Stimulated activated CD8-positive, alpha-beta memory T cell treated with anti-CD3 and anti-CD28 coated beads, Interleukin-12 subunit alpha, Interleukin-12 subunit beta, amount 100 ng/mL, for 4 hours (primary cell): Measurements from ENCODE around the gene RAPGEF4.

Source experiments
- DNase-seq: peaks from one replicate; pipeline ENCODE4 v3.0.0-alpha.2; 2020; ENCODE audit warnings: low read depth

RAPGEF4 gene

GRCh38 chr2:172735582-172736423 is at the start of gene RAPGEF4:
Gene RAPGEF4 (plus strand): TSS chr2:172735845. CDS start chr2:172735984, 139 bp downstream.
- no peak for DNase-seq

DNA sequence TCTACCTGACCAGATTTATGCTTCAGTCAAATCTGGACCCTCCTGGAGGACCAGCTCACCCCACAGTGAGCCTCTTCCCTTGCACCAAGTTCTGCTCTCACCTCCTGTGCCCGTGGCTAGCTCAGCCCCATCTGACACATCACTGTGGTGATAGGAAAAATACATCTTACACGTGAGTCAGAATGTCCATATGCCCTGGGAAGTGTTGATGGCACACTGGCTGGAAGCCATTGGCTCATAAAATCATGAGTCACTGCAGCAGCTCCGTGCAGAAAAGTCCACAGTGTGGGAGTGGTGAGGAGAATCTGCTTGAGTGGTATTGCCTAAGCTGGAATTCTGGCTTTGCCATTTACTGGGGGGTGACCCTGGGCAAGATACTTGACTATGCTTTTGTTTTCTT is 42.6 kb upstream of the RAPGEF4 start:
- no peak for DNase-seq

DNA sequence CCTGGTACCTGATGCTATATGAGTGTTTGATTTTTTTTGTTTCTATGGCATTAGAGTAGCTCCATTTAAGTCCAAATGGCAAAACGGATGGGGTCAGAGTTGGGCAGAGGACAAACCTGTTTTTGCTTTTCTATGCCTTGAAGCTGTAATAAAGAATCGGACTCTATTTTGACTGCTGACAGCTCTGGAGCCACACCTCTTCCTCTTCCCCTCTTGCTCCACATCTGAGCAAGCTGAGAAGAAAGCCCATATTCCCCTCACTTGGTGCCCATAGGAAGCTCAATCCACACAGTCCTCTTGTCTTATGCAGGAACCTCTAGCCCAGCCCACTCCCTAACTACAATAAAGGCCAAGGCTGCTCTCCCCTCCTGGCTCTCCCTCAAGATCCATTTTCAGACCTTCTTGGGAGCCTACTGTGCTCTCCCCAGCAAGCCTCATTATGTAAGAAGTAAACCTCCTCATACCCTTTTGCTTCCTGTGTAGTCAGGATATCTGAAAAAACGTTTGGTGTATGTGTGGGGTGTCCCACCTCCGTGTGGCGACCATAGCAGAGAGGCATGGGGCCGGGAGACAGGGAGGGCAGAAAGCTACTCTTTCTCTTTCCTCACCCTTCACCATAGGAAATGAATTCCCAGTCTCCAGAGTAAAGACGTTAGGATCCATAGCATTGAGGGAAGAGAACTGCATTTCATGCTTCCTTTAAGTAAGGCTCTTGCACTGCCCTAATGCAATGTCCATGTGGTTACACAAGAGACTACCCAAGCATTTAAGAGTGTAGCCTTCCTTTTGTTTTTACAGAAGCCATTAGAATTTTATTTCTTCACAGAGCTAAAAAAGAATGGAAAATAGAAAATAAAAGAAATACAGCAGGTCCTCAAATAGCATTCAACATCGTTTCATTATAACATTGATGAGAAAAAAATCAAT is 41.9 kb upstream of the RAPGEF4 start:
- DNase-seq: no peak

GRCh38 chr2:172697296-172697695 is 38.3 kb upstream of the RAPGEF4 start:
- DNase-seq: no peak

DNA sequence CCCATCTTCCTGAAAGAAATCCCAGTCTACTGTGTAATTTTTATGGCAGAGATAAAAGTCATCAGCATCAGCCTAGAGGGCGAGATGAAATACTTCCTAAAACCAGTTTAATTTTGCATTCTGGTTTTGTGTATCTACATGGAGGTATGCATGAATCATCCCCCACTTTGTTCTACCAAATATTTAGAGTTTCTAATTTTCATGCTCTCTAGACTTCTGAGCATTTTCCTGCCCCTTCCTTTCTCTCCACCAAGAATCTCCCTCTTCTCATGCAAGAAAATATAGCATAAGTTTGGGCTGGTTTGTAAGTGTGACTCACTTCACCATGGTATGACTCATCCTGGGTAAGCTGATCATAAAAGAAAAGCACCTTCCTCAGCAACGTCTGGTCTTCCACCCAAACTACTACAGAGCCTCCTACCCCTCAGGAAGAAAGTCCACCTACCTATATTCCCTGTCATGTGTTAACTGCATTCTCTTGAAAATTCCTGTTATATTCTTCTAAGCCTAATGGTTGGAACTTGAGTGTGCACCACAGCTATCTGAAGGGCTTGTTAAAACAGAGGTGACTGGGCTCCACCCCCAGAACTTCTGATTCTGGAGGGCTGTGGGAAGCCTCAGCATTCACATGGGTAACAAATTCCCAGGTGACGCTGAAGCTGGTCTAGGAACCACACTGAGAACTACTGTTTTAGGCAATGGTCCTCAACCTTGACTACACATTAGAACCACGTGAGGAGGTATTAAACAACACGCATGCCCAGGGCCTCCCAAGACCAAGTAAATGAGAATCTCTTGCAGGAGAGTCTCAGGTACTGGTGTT is 37.4 kb upstream of the RAPGEF4 start:
- DNase-seq: no peak

- DNase-seq: no peak
Observed at GRCh38 chr2:172701250-172701649, 34.4 kb upstream of the RAPGEF4 start.

DNA sequence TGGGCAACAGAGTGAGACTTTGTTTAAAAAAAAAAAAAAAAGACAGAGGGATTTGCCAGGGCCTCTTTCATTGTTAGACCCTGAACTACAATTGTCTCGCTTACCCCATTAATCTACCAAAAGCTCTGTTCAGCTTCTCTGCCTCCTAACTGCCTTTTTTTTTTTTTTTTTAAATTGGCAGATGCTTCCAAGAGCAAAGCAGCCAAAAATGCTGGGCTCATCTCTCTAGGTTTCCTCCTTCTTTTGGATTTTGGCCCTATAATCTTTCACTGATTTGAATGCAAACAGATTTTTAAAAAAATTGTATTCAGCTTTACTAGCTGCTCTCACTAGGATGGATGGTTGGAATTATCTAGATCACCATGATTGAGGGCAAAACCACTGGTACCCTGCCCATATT is 33.2 kb upstream of the RAPGEF4 start:
- no peak for DNase-seq

- DNase-seq: no peak
Observed at GRCh38 chr2:172704072-172704936, 31.3 kb upstream of the RAPGEF4 start.

DNA sequence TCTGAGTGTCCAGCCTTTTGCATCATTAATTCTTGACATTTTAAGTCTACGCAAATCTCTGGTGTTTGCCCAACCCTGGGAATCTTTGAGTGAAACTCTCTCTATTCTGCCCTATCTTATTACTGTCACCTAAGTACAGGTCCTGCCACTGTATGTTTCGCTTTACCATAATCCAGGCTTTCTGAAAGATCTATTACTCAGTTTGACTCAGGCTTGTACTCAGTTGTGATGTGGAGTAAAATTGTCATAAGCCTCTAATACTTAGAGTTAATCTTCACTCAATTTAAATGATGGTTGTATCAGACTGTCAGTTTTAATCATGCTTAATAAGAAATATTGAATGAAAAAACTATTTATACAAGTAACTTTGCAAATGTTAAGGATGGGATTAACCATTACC is 30.3 kb upstream of the RAPGEF4 start:
- DNase-seq: no peak

DNA sequence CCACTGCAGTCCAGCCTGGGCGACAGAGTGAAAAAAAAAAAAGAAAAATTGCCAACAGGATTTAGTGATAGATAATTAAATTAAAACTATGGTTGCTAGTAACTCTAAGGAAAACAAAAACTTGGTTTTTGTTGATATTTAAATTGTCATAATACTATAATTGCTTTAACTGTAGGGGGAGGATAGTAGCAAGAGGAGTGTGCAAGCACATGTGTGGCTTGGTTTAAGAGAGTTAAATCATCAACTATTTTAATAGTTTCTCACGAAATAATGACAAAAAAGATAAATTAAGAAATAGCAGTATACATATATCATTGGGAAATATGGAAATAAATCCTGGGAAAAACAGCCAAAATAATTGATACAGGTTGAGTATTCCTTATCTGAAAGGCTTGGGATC is 27.4 kb upstream of the RAPGEF4 start:
- no peak for DNase-seq

DNA sequence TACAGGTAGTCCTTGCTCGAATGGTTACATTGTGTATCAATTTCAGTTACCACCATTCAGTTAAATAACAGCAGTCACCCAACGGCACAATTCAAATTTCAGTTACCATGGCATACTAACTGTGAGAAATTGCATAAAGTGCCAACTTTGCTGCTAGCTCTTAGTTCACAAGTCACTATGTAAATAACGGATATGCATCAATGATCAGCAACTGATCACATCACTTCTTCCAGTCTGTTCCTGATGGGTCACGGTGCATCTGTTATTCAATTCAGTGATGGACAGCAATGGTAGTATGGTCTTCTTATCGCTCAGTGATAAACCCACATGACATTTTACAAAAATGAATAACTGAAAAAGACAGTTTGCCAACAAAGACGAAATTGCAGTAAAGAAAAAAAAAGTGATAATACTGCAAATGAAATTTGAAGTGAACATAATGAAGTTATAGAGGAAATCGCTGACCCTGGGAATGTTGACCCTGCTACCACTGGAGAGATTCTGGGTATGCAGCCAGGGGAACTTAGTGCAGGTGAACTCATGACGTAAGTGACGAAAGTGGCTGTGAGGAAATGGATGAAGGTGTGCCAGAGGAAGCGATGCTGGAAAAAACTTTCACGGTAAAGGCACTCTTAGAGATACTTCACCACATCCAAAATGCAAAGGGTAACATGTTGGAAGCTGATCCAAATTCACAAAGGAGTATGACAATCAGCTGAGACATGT is 25.9 kb upstream of the RAPGEF4 start:
- DNase-seq: no peak

DNA sequence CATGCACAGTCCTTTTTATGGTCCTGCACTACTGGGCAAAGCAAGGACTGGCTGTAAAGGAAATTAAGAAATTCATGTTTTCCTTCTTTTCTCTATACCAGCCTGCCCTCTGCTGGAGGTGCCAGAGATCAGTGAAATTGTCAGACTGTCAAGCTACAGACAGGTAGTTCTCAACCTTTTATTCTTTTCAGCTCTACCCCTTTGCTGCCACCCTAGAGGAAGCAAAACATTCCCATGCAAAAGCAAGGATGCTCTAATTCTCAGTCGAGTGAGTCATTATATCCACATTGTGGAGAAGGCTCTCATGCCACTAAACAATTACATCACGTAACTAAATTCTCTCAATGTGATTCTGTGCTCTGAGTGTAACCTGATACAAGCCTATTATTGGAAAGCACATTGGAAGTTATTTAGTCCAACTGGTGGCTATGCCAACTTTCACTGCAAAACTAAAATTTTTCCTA is 25.0 kb upstream of the RAPGEF4 start:
- no peak for DNase-seq

GRCh38 chr2:172711110-172711509 is 24.5 kb upstream of the RAPGEF4 start:
- DNase-seq: no peak

- no peak for DNase-seq
Observed at GRCh38 chr2:172712251-172712650, 23.4 kb upstream of the RAPGEF4 start.

DNA sequence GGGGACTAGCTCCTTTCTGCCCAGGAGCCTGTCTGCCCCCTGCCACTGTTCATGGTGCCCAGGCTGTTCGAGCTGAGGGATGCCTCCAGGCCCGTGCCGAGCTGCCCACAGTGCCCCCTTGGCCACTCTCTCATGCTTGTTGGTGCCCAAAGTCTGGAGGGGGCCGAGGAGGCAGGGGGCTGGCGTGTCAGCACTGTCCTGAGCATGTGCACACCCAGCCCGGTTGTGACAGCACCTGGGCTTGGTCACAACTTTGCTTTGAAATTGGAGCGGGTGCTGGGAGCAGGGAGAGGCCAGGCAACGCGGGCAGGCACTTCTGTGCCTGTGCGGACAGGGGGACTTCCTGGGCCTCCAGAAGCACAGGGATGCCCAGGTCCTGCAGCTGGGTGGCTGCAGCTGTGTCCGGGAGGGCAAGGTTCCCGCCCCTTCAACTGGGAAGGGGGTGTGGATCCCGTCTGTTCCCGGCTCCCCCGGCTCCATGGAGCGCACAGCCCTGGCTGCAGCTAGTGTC is 22.2 kb upstream of the RAPGEF4 start:
- no peak for DNase-seq

GRCh38 chr2:172722481-172722880 is 13.2 kb upstream of the RAPGEF4 start:
- DNase-seq: no peak

DNA sequence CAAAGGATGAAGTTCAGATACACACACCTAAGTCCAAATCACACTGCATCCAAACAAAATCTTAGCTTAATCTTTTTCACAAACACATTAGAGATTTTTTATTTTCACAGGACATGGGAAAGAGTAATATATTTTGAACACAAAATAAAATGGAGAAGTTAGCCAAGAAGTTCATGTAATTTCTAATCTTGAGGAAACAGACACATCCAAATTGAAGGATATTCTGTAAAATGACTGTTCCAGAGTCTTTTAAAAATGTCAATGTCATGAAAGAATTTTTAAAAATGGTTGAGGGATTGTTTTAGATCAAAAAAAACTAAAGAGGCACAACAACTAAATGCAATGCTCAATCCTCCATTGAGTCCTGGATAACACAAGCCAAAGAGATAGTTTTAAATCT is 12.4 kb upstream of the RAPGEF4 start:
- no peak for DNase-seq

DNA sequence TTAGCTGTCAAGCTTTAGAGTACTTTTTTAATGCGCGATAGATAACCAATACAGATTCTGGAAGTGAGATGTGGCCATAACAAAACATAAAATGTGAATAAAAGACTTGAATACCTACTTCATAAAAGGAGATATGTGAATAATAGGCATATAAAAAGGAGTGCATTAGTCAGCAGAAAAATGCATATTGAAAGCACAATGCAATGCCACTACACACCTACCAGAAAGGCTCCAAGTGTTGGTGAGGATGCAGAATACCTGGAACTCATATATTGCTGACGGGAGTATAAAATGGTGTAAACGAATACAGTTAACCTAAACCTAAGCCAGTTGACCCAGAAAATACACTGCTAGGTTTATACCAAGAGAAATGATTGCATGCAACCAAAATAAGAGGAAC is 10.9 kb upstream of the RAPGEF4 start:
- DNase-seq: no peak

GRCh38 chr2:172725284-172725683 is 10.4 kb upstream of the RAPGEF4 start:
- DNase-seq: no peak

DNA sequence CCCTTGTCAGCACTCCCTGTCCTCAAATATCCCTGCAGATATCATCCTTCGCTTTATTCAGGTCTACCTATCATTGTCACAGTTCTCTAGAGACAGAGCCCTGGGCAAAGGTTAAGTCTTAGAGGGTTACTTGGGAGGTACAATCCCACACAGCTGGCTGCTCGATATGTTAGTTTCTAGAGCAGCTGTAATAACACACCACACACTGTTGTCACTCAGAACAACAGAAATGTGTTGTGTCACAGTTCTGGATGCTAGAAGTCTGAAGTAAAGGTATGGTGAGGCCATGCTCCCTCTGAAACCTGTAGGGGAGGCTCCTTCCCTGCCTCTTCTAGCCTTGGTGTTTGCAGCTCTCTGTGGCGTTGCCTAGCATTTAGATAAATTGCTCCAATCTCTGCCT is 9.9 kb upstream of the RAPGEF4 start:
- DNase-seq: no peak
